ENCODE results near the gene PHOSPHO1. TPM values are rescaled to one million over a fixed set of nuclear protein-coding genes. Genes with fewer than 3 reads are reported as not detected.

The PHOSPHO1 gene
- total and polyA plus RNA-seq, 2 of the 13 experiments (the other 11 are each of a cell fraction or from before 2014, with no cell fraction given): not detected

DNA sequence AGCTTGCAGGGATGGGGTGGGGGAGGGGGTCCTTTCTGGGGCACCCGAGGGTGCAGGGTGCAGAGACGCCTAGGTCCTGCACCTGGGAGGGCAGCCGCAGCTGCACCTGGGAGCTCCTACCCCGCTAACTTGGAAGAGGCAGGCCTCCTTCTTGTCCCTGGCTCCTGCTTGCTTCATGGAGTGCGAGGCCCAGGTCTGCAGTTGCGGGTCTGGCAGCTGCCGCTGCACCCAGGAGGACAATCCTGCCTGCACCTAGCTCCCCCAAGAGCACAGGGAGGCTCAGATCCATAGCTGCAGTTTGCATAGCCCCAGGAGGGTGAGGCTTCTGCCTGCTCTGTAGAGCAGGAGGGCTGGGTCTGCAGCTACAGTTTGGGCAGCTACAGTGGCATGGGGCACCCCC is 46.8 kb downstream of the PHOSPHO1 start (continued):
- TF ChIP-seq ARHGAP35 (CRISPR knock-in tag; IDR thresholded peaks at IDR 0.05; ENCODE audit: borderline replicate concordance) (no peak), ZNF331 (CRISPR knock-in tag; IDR thresholded peaks at IDR 0.05) (no peak), SSRP1 (CRISPR knock-in tag; IDR thresholded peaks at IDR 0.05) (no peak), CENPT (CRISPR knock-in tag; IDR thresholded peaks at IDR 0.05; ENCODE audit: low read depth) (no peak), EED (CRISPR knock-in tag; IDR thresholded peaks at IDR 0.05) (no peak), TGIF2 (CRISPR knock-in tag; IDR thresholded peaks at IDR 0.05) (no peak), HOXA7 (CRISPR knock-in tag; IDR thresholded peaks at IDR 0.05) (no peak), ZEB1 (IDR thresholded peaks at IDR 0.05; ENCODE audit: insufficient replicate concordance, low read depth) (no peak), FOXA1 (IDR thresholded peaks at IDR 0.05) (no peak), FOXA1 (CRISPR knock-in tag; IDR thresholded peaks at IDR 0.05) (no peak), ZNF333 (CRISPR knock-in tag; IDR thresholded peaks at IDR 0.05; ENCODE audit: borderline replicate concordance) (0 out of 2 replicates have a peak, but pooled peaks have one; percentile 20), ZNF616 (CRISPR knock-in tag; IDR thresholded peaks at IDR 0.05; ENCODE audit: low read depth) (no peak), ZNF3 (CRISPR knock-in tag; IDR thresholded peaks at IDR 0.05) (no peak), ZNF225 (CRISPR knock-in tag; IDR thresholded peaks at IDR 0.05) (no peak), ZNF543 (CRISPR knock-in tag; IDR thresholded peaks at IDR 0.05) (no peak), EEA1 (CRISPR knock-in tag; IDR thresholded peaks at IDR 0.05; ENCODE audit: borderline replicate concordance) (no peak), ZNF768 (CRISPR knock-in tag; IDR thresholded peaks at IDR 0.05) (0 out of 2 replicates have a peak, but pooled peaks have one; percentile 19), ZNF572 (CRISPR knock-in tag; IDR thresholded peaks at IDR 0.05) (0 out of 2 replicates have a peak, but pooled peaks have one; percentile 32), FOXK1 (CRISPR knock-in tag; IDR thresholded peaks at IDR 0.05; ENCODE audit: borderline replicate concordance, low read depth) (no peak), PAWR (CRISPR knock-in tag; IDR thresholded peaks at IDR 0.05; ENCODE audit: borderline replicate concordance) (no peak), GATAD1 (CRISPR knock-in tag; IDR thresholded peaks at IDR 0.05) (no peak), JDP2 (CRISPR knock-in tag; IDR thresholded peaks at IDR 0.05; ENCODE audit: borderline replicate concordance) (no peak)
- TF ChIP-seq, protein P1, sequence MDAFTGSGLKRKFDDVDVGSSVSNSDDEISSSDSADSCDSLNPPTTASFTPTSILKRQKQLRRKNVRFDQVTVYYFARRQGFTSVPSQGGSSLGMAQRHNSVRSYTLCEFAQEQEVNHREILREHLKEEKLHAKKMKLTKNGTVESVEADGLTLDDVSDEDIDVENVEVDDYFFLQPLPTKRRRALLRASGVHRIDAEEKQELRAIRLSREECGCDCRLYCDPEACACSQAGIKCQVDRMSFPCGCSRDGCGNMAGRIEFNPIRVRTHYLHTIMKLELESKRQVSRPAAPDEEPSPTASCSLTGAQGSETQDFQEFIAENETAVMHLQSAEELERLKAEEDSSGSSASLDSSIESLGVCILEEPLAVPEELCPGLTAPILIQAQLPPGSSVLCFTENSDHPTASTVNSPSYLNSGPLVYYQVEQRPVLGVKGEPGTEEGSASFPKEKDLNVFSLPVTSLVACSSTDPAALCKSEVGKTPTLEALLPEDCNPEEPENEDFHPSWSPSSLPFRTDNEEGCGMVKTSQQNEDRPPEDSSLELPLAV (CRISPR knock-in tag; conservative IDR thresholded peaks at IDR 0.05; ENCODE audit: low read depth): no peak
- TF ChIP-seq, protein P2, sequence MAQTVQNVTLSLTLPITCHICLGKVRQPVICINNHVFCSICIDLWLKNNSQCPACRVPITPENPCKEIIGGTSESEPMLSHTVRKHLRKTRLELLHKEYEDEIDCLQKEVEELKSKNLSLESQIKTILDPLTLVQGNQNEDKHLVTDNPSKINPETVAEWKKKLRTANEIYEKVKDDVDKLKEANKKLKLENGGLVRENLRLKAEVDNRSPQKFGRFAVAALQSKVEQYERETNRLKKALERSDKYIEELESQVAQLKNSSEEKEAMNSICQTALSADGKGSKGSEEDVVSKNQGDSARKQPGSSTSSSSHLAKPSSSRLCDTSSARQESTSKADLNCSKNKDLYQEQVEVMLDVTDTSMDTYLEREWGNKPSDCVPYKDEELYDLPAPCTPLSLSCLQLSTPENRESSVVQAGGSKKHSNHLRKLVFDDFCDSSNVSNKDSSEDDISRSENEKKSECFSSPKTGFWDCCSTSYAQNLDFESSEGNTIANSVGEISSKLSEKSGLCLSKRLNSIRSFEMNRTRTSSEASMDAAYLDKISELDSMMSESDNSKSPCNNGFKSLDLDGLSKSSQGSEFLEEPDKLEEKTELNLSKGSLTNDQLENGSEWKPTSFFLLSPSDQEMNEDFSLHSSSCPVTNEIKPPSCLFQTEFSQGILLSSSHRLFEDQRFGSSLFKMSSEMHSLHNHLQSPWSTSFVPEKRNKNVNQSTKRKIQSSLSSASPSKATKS (CRISPR knock-in tag; IDR thresholded peaks at IDR 0.05): no peak
- TF ChIP-seq, protein P3, sequence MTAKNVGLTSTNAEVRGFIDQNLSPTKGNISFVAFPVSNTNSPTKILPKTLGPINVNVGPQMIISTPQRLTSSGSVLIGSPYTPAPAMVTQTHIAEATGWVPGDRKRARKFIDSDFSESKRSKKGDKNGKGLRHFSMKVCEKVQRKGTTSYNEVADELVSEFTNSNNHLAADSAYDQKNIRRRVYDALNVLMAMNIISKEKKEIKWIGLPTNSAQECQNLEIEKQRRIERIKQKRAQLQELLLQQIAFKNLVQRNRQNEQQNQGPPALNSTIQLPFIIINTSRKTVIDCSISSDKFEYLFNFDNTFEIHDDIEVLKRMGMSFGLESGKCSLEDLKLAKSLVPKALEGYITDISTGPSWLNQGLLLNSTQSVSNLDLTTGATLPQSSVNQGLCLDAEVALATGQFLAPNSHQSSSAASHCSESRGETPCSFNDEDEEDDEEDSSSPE (CRISPR knock-in tag; IDR thresholded peaks at IDR 0.05): no peak
